Measurements from ENCODE around the gene AGAP1.

GRCh38 chr2:235663875-235664274 lies 170.0 kb downstream of the AGAP1 start:
- TF ChIP-seq CTCF (IDR thresholded peaks at IDR 0.05 in 8 of 11, conservative IDR thresholded peaks at IDR 0.05 in 3 of 11) (no peak), POLR2AphosphoS5 (IDR thresholded peaks at IDR 0.05) (no peak), POLR2A (IDR thresholded peaks at IDR 0.05) (no peak)

All from spleen (tissue), 7 donors.